Measurements from ENCODE around the gene AP1G2.

DNA sequence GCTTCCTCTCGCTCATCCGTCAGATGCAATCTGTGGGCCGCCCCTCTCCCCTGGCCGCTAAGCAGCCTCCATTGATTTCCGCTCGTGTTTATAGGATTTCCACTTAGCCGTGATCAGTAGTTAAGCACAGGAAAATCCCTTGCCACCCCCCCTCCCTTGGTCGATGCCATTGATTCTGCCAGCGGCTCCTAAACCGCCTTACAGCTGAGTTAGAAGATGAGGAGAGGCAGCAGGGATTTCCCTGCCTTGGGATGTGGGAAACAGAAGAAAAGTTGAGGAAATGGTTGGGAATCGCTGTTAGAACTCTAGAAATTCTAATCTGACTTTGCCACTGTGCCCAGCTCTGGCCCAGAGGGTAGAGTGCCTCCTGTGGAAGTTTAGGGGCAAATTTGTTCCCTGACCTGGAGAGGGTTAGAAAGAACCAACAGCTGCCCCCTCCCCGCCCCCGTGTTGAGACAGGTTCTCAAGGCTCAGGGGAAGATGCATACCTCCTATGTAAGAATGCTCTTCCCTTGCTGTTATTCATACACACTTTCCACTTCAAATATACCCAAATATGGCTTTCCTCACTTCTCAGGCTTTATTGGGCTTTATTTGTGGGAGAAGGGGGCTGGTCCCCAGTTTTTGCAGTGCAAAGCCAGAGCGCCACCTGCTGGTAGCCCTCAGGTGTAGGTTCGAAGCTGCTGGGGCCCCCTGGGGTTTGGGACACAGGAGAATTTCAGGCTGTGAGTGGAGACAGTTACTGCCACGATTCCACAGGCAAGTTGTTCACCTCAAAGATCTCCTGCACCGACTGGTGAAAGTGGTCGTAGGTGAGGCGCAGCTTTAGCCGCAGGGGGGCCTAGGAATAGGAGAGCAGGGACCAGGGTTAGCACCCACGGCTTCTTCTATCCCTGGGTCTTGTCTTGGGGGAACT, 8.3 kb downstream of the AP1G2 start:
- TF ChIP-seq, protein P1, sequence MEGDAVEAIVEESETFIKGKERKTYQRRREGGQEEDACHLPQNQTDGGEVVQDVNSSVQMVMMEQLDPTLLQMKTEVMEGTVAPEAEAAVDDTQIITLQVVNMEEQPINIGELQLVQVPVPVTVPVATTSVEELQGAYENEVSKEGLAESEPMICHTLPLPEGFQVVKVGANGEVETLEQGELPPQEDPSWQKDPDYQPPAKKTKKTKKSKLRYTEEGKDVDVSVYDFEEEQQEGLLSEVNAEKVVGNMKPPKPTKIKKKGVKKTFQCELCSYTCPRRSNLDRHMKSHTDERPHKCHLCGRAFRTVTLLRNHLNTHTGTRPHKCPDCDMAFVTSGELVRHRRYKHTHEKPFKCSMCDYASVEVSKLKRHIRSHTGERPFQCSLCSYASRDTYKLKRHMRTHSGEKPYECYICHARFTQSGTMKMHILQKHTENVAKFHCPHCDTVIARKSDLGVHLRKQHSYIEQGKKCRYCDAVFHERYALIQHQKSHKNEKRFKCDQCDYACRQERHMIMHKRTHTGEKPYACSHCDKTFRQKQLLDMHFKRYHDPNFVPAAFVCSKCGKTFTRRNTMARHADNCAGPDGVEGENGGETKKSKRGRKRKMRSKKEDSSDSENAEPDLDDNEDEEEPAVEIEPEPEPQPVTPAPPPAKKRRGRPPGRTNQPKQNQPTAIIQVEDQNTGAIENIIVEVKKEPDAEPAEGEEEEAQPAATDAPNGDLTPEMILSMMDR (conservative IDR thresholded peaks at IDR 0.05 in 1 of 2, IDR thresholded peaks at IDR 0.05 in 1 of 2; ENCODE audit: extremely low read depth in 1 of 2, insufficient read depth in 1 of 2, low read depth in 1 of 2, low read length in 2 of 2) = peak; percentile 90 to 97
- TF ChIP-seq EZH2 (IDR thresholded peaks at IDR 0.05; ENCODE audit: borderline replicate concordance, low read length) = no peak

Data from mammary epithelial cell (primary cell).